ENCODE data around the gene DRD4.

- no peak for TF ChIP-seq POLR2A (IDR thresholded peaks at IDR 0.05)
- TF ChIP-seq CTCF (IDR thresholded peaks at IDR 0.05) = no peak
Observed at GRCh38 chr11:614623-615503, 22.2 kb upstream of the DRD4 start.

All from prostate gland (tissue), 2 donors.